Right ventricle myocardium superior (tissue), 1 donor: Measurements from ENCODE around the gene CDK5. TPM values are rescaled to one million over a fixed set of nuclear protein-coding genes. Genes with fewer than 3 reads are reported as not detected.

Experiments used
- ATAC-seq: fragments of 200-7000 bp; cut with Tn5 transposase; one replicate; pipeline ENCODE4 v1.9.1; 2020; ENCODE audit warnings: mild to moderate bottlenecking; ENCODE audit not compliant: poor library complexity
- DNase-seq: peaks from one replicate; pipeline ENCODE4 v3.0.0-alpha.2; 2020
- intact Hi-C: fragments of 100-400 bp; cut with DNase I; formaldehyde crosslinking; loops from one replicate; pipeline ENCODE4 v1.11.2; 2022
- total RNA-seq: library from RNA; stranded (reverse); fragmentation: NEBNext Ultra II Directional; extraction: Animal tissue kit (Norgen Biotek cat#: 25700); gene quantifications from one replicate; pipeline ENCODE4 v1.2.1, GENCODE V29; 2021
- donor health status: DM: no; HTN: yes; CAD: no; lungs with severe emphysema.

Gene CDK5
- total RNA-seq, 1 donor from 2014 or later: 6.3 TPM

GRCh38 chr7:151088019-151088855, 30.5 kb upstream of the CDK5 start:
- intact Hi-C loops: no loop called here
- DNase-seq: no peak
- ATAC-seq: no peak

DNA sequence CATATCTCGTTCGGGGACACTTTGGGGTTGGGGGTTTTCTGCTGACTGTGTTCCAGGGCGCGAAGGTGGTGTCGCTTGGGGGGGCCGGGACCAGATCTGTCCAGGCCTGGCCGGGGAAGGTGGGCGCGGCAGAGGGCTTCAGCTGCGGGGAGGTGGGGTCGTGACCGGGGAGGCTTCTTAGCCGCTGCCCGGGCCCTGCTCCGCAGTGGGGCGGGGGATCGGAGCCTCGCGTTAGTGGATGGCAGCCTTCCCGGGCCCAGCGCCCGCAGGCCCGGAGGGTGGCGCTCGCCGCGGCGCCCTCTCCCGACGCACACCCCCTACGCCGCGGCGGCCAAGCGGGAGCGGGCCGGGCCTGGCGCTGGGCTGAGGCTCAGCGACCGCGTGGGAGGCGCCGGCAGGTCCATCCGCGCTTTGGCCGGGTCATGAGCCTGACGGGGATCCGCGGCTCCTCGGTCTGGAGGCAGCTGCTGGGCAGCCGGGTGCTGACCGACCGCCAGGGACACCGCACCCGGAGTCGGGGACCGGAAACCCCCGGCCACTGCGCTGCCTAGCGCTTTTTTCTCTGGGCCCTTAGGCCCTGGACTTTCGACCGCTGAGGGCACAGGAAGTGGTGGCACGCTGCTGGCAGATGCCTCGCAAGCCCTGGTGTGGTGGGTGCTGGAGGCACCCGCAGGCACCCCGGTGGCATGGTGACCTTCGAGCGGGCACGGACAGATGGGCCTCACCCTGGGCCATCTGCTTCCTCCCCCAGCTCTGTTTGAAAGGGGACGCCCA, 29.7 kb upstream of the CDK5 start:
- intact Hi-C loops: no loop called here
- ATAC-seq: peak; percentile 67
- DNase-seq: peak; percentile 84

- intact Hi-C loops: no loop called here
- DNase-seq (no peak), ATAC-seq (no peak)
Observed at GRCh38 chr7:151086802-151087244, 29.1 kb upstream of the CDK5 start.

GRCh38 chr7:151085691-151086620, 28.3 kb upstream of the CDK5 start, which contains the start of gene AGAP3:
Gene AGAP3 (plus strand): TSS chr7:151086475. CDS start chr7:151086742, 267 bp downstream.
- peak; percentile 94 for DNase-seq
- peak; percentile 70 for ATAC-seq
- intact Hi-C loops: no loop called here

DNA sequence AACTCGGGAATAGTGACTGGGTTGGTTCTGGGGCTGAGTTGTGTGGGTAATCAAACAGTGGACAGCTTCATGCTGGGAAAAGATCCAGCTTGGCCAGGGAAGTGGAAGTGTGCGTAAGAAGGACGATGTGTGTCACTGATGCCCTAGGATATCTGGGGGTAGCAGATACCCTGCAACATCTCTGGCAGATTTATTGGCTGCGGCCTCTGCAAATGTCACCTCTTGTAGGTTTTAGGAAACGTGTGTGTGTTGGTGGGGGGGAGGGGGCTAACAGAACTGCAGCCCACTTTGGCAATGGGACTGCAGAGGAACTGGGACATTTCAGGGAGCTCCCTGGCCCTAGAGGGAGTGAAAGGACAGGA, 27.6 kb upstream of the CDK5 start:
- DNase-seq (no peak), ATAC-seq (no peak)
- intact Hi-C loops: no loop called here

DNA sequence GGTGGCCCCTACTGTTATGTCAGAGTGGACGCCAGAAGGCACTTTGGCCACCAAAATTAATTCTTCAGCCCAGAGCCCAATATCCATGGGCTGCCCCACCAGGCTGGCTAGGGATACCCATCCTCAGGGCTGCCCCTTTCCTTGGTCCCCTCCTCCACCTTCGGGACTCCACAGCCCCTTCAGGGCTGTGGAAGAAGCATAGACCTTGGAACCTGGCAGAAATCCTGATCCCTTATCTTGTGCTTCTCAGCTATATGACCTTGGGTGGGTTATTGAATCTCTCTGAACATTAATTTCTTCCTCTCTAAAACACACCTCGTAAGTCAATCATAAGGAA, 26.1 kb upstream of the CDK5 start:
- ATAC-seq (no peak), DNase-seq (no peak)
- intact Hi-C loops: no loop called here

- DNase-seq (peak; percentile 92), ATAC-seq (peak; percentile 47)
- intact Hi-C loops: no loop called here
Observed at GRCh38 chr7:151083071-151083823, 25.6 kb upstream of the CDK5 start, which contains the start of gene TMUB1. Gene TMUB1 (minus strand): TSS chr7:151083493. CDS start chr7:151082563, 930 bp downstream.

- DNase-seq: peak; percentile 44
- intact Hi-C loops: no loop called here
- ATAC-seq: no peak
Observed at GRCh38 chr7:151082141-151083070, 24.7 kb upstream of the CDK5 start.

GRCh38 chr7:151081170-151082101, 23.7 kb upstream of the CDK5 start:
- intact Hi-C loops: no loop called here
- ATAC-seq (peak; percentile 3), DNase-seq (peak; percentile 63)

DNA sequence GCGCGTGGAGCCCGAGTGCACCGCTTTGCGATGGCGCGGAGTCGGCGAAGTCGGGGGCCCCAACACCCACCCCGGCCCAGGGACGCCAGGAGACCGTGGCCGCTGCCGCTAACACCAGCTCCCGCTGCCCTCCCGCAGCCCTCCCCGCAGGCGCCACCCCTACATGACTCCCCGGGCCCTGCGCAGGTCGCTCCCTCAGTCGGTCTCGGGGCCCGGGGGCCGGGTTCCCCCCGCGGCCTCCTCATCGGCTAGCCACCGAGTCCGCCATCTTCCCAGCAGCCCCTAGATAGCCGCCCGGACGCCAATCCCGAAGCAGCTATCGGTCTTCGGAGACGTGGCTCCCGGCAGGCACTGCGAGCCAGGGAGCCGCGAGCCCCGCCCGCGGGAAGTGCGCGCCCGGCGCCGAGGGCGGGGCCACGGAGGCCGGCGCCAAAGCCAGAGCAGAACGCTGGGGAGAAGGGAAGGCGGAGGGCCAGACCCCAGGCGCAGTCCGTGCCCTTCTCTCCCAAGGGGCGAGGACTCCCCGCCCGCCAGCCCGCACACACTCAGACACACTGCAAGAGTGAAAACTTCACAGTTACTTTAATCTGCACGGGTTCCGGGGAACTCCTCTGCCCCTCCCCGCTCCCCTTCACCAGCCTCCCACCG, 22.9 kb upstream of the CDK5 start, which contains the start of gene FASTK:
Gene FASTK, minus strand, starts transcription at position 288 of the 648 bp plus-strand sequence. Its CDS starts 43 bp downstream, at position 245.
- intact Hi-C loops: no loop called here
- DNase-seq (peak; percentile 94), ATAC-seq (peak; percentile 88)

DNA sequence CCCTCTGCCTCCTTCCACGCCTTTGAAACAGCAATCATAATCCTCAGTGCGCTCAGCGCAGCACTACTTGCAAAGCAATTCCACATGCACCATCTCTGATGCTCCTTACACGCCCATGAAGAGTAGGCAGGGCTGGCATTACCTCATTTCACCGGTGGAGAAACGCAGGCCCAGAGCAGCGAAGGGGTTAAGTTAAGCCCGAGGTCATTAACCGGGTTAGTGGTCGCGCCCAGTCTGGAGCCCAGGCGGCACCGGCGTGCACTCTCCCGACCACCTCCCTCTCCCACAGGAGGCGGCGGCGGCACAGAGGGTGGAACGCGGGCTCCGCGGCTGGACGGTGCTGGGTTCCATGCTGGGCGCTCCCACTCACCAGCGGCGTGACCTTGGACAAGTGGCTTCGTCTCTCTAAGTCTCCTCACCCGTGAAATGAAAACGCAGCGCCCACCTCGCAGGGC, 22.4 kb upstream of the CDK5 start:
- intact Hi-C loops: no loop called here
- ATAC-seq (peak; percentile 7), DNase-seq (peak; percentile 60)

GRCh38 chr7:151079199-151079910, 21.7 kb upstream of the CDK5 start:
- DNase-seq (peak; percentile 37), ATAC-seq (no peak)
- intact Hi-C loops: no loop called here

GRCh38 chr7:151078233-151079040, 20.7 kb upstream of the CDK5 start:
- no peak for ATAC-seq
- intact Hi-C loops: no loop called here
- DNase-seq: peak; percentile 42

- ATAC-seq: no peak
- intact Hi-C loops: no loop called here
- DNase-seq: peak; percentile 36
Observed at GRCh38 chr7:151077705-151078232, 20.1 kb upstream of the CDK5 start.
